ENCODE measurements around the gene KCTD6.

- TF ChIP-seq CTCF (IDR thresholded peaks at IDR 0.05), result no peak
- TF ChIP-seq ZFX (IDR thresholded peaks at IDR 0.05; ENCODE audit: borderline replicate concordance), result no peak
These were observed 22.5 kb downstream of the KCTD6 start for GRCh38 chr3:58514405-58514804.

Measured in 22Rv1 (cell line).